Esophagus squamous epithelium (tissue), 5 donors: ENCODE results near the gene SYCP2. TPM values are rescaled to one million over a fixed set of nuclear protein-coding genes. Genes with fewer than 3 reads are reported as not detected.
A peak's percentile ranks its signal among the peaks of the same experiment; 100 is the strongest.

Experiments used
- DNase-seq: peaks from one replicate; lab custom pipeline; 2025; lab: John Stamatoyannopoulos, UW
- H3K27ac ChIP-seq, 4 donors: fragments of 200-600 bp; sonication (generic); one replicate each; pipeline ENCODE4 v1.5.1; 2016 to 2019; ENCODE audit warnings: mild to moderate bottlenecking in 1 of 4
- H3K27me3 ChIP-seq, 4 donors: fragments of 200-600 bp; sonication (generic); 1 replicate in 3 of 4; 2 replicates in 1 of 4; pipeline versions ENCODE4 v1.5.1 to v1.6.0; 2017 to 2021; ENCODE audit warnings: antibody characterized with exemption in 1 of 4
- H3K36me3 ChIP-seq, 3 donors: fragments of 200-600 bp; sonication (generic); one replicate each; pipeline ENCODE4 v1.5.1; 2016 to 2019
- H3K4me1 ChIP-seq, 3 donors: fragments of 200-600 bp; sonication (generic); one replicate each; pipeline ENCODE4 v1.5.1; 2017 to 2019
- H3K4me3 ChIP-seq, 4 donors: fragments of 200-600 bp; sonication (generic); 1 replicate in 3 of 4; 2 replicates in 1 of 4; pipeline ENCODE4 v1.5.1; 2016 to 2019; ENCODE audit warnings: mild to moderate bottlenecking in 2 of 4, moderate library complexity in 1 of 4
- H3K9me3 ChIP-seq, 3 donors: fragments of 200-600 bp; sonication (generic); one replicate each; pipeline ENCODE4 v1.5.1; 2016 to 2019
- CTCF ChIP-seq, 6 experiments: fragments of 450-650 bp in 4 of 6; fragments of 200-600 bp in 2 of 6; sonication (generic) in 2 of 6; IDR thresholded peaks; one replicate each; pipeline ENCODE4 v1.5.1; 2016 to 2019; ENCODE audit warnings: antibody characterized with exemption in 6 of 6, mild to moderate bottlenecking in 4 of 6, moderate library complexity in 4 of 6
- POLR2A ChIP-seq, 4 donors: fragments of 450-650 bp; IDR thresholded peaks; one replicate each; pipeline ENCODE4 v1.6.1; 2017; ENCODE audit warnings: antibody characterized with exemption in 4 of 4, mild to moderate bottlenecking in 4 of 4, moderate library complexity in 3 of 4
- WGBS, 2 donors: methylation state at CpG; one replicate each; pipeline ENCODE4 v1.1.5; 2018; 5-methylcytosine and 5-hydroxymethylcytosine counted together
- intact Hi-C: fragments of 100-400 bp; cut with DNase I; formaldehyde crosslinking; loops from one replicate; pipeline ENCODE4 v1.15.0; 2022
- total RNA-seq, 4 donors: library from RNA; depleted of rRNA; stranded (reverse); fragments of >200 nt; gene quantifications; one replicate each; pipeline ENCODE4 v1.1.0, GENCODE V29; 2016
- donor health status: DM: yes; HTN: yes; CAD: no.

Gene SYCP2
- total RNA-seq, 4 donors from 2014 or later = 0.92 to 4.5 (median 1.8) TPM

GRCh38 chr20:59939052-59939878 lies 5.8 kb upstream of the SYCP2 start:
- Histone ChIP-seq H3K27ac (peak overlapping the region; percentile 91 to 96 (median 94)), H3K36me3 (peaks cover 1 to 25% (median 1%) of the 10 kb centered on the region in 3 donors), H3K4me1 (peaks cover 30 to 68% (median 37%) of the 10 kb centered on the region in 3 donors), H3K27me3 (no peaks in the 10 kb centered on the region), H3K4me3 (peak overlapping the region; percentile 61 to 88 (median 77)), H3K9me3 (no peaks in the 10 kb centered on the region)
- 91 to 95% methylated on average over 20 to 33 of the region's 104 CpGs for WGBS, 2 donors
- no peak for TF ChIP-seq POLR2A (IDR thresholded peaks at IDR 0.05)
- TF ChIP-seq CTCF (IDR thresholded peaks at IDR 0.05) = no peak
- intact Hi-C loops = no loop called here
- no peak for DNase-seq

GRCh38 chr20:59938696-59939051 lies 5.2 kb upstream of the SYCP2 start:
- no peak for DNase-seq
- no peak for TF ChIP-seq POLR2A (IDR thresholded peaks at IDR 0.05)
- TF ChIP-seq CTCF (IDR thresholded peaks at IDR 0.05) = no peak

GRCh38 chr20:59938221-59938620 lies 4.8 kb upstream of the SYCP2 start:
- TF ChIP-seq CTCF (IDR thresholded peaks at IDR 0.05) (no peak), POLR2A (IDR thresholded peaks at IDR 0.05) (no peak)
- 62 to 67% methylated on average over 4 of the region's 4 CpGs for WGBS, 2 donors
- Histone ChIP-seq H3K36me3 (peaks cover 0 to 14% (median 0%) of the 10 kb centered on the region in 3 donors), H3K4me3 (peak overlapping the region in 3 of 4 donors; percentile 11 to 87 (median 67)), H3K27ac (peak overlapping the region in 2 of 4 donors; percentile 32 to 92), H3K27me3 (no peaks in the 10 kb centered on the region), H3K4me1 (peaks cover 36 to 78% (median 37%) of the 10 kb centered on the region in 3 donors), H3K9me3 (no peaks in the 10 kb centered on the region)
- intact Hi-C loops = no loop called here
- DNase-seq = no peak

More at GRCh38 chr20:59938696-59939051, 5.2 kb upstream of the SYCP2 start:
- intact Hi-C loops = no loop called here
- H3K27me3 ChIP-seq = no peaks in the 10 kb centered on the region
- peaks cover 32 to 74% (median 37%) of the 10 kb centered on the region in 3 donors for H3K4me1 ChIP-seq
- peak overlapping the region in 2 of 4 donors; percentile 32 to 92 for H3K27ac ChIP-seq
- H3K4me3 ChIP-seq = peak overlapping the region in 3 of 4 donors; percentile 67 to 88 (median 87)
- 14 to 86% methylated on average over 2 to 6 of the region's 7 CpGs for WGBS, 2 donors
- H3K9me3 ChIP-seq = no peaks in the 10 kb centered on the region
- peaks cover 0 to 19% (median 0%) of the 10 kb centered on the region in 3 donors for H3K36me3 ChIP-seq

- 60 to 74% methylated on average over 3 of the region's 3 CpGs for WGBS, 2 donors
- Histone ChIP-seq H3K36me3 (peaks cover 0 to 4% (median 0%) of the 10 kb centered on the region in 3 donors), H3K27me3 (no peaks in the 10 kb centered on the region), H3K4me1 (peaks cover 37 to 74% (median 38%) of the 10 kb centered on the region in 3 donors), H3K9me3 (no peaks in the 10 kb centered on the region), H3K27ac (no peak overlapping the region), H3K4me3 (peak overlapping the region in 1 of 4 donors; percentile 5)
- DNase-seq = no peak
- TF ChIP-seq POLR2A (IDR thresholded peaks at IDR 0.05) = no peak
- TF ChIP-seq CTCF (IDR thresholded peaks at IDR 0.05) = no peak
- intact Hi-C loops = no loop called here
These were observed 3.7 kb upstream of the SYCP2 start for GRCh38 chr20:59937150-59937549.

- peaks cover 29 to 66% (median 34%) of the 10 kb centered on the region in 3 donors for H3K4me1 ChIP-seq
- no peaks in the 10 kb centered on the region for H3K9me3 ChIP-seq
- no peak for DNase-seq
- intact Hi-C loops = no loop called here
- no peaks in the 10 kb centered on the region for H3K27me3 ChIP-seq
- TF ChIP-seq CTCF (IDR thresholded peaks at IDR 0.05) (no peak), POLR2A (IDR thresholded peaks at IDR 0.05) (no peak)
- no peaks in the 10 kb centered on the region for H3K36me3 ChIP-seq
- H3K4me3 ChIP-seq = no peak overlapping the region
- 58 to 73% methylated on average over 4 of the region's 4 CpGs for WGBS, 2 donors
- no peak overlapping the region for H3K27ac ChIP-seq
These were observed 3.0 kb upstream of the SYCP2 start for GRCh38 chr20:59936409-59936808.
